Tibial artery (tissue), 4 donors: Measurements from ENCODE around the gene PTPRA.
A peak's percentile ranks its signal among the peaks of the same experiment; 100 is the strongest.
"Not testable (repeated sequence)": the region's sequence is repeated elsewhere in the genome, so short reads cannot be mapped to it uniquely, and the experiment has no call there.

Experiments used
- DNase-seq, 2 donors: peaks; one replicate each; pipeline ENCODE4 v3.0.0-alpha.2; 2019
- H3K27ac ChIP-seq, 2 donors: fragments of 200-600 bp; sonication (generic) in 1 of 2; 1 replicate in 1 of 2; 2 replicates in 1 of 2; pipeline ENCODE4 v1.5.1; 2018 to 2019; ENCODE audit warnings: mild to moderate bottlenecking in 1 of 2
- H3K27me3 ChIP-seq, 2 donors: fragments of 200-600 bp; sonication (generic) in 1 of 2; one replicate each; pipeline versions ENCODE4 v1.5.1 to v1.6.0; 2016 to 2019
- H3K36me3 ChIP-seq, 3 donors: fragments of 200-600 bp; sonication (generic) in 2 of 3; one replicate each; pipeline ENCODE4 v1.5.1; 2016 to 2019; ENCODE audit warnings: mild to moderate bottlenecking in 2 of 3
- H3K4me1 ChIP-seq, 4 donors: fragments of 200-600 bp; sonication (generic) in 2 of 4; 1 replicate in 3 of 4; 2 replicates in 1 of 4; pipeline ENCODE4 v1.5.1; 2016 to 2019
- H3K4me3 ChIP-seq, 2 donors: fragments of 200-600 bp; sonication (generic) in 1 of 2; 1 replicate in 1 of 2; 2 replicates in 1 of 2; pipeline ENCODE4 v1.5.1; 2018 to 2019; ENCODE audit warnings: mild to moderate bottlenecking in 2 of 2
- H3K9me3 ChIP-seq, 3 donors: fragments of 200-600 bp; sonication (generic) in 1 of 3; one replicate each; pipeline ENCODE4 v1.5.1; 2016 to 2019
- CTCF ChIP-seq, 2 experiments: fragments of 200-600 bp in 1 of 2; fragments of 450-650 bp in 1 of 2; IDR thresholded peaks; one replicate each; pipeline ENCODE4 v1.5.1; 2017 to 2019; ENCODE audit warnings: antibody characterized with exemption in 2 of 2, mild to moderate bottlenecking in 1 of 2, moderate library complexity in 1 of 2
- intact Hi-C: fragments of 100-400 bp; cut with DNase I; formaldehyde crosslinking; loops from one replicate; pipeline ENCODE4 v1.15.0; 2023; ENCODE audit warnings: low total_unique reads

Gene PTPRA

GRCh38 chr20:3046677-3047462, 173.6 kb downstream of the PTPRA start:
- Histone ChIP-seq H3K27me3 (no peaks in the 10 kb centered on the region), H3K27ac (peak overlapping the region; percentile 88 to 93), H3K36me3 (peaks cover 15 to 35% (median 26%) of the 10 kb centered on the region in 3 donors), H3K4me1 (peaks cover 0 to 42% (median 27%) of the 10 kb centered on the region in 4 donors), H3K9me3 (no peaks in the 10 kb centered on the region), H3K4me3 (peak overlapping the region; percentile 74 to 77)
- no peak for DNase-seq
- TF ChIP-seq CTCF (IDR thresholded peaks at IDR 0.05), result no peak
- intact Hi-C loops, result no loop called here

- intact Hi-C loops, result no loop called here
- no peak for DNase-seq
- no peak for TF ChIP-seq CTCF (IDR thresholded peaks at IDR 0.05)
- no peak overlapping the region for H3K4me3 ChIP-seq
- no peak overlapping the region for H3K27ac ChIP-seq
- peaks cover 0 to 34% (median 20%) of the 10 kb centered on the region in 4 donors for H3K4me1 ChIP-seq
- no peaks in the 10 kb centered on the region for H3K9me3 ChIP-seq
- H3K36me3 ChIP-seq, result peaks cover 15 to 35% (median 26%) of the 10 kb centered on the region in 3 donors
- no peaks in the 10 kb centered on the region for H3K27me3 ChIP-seq
Measured at GRCh38 chr20:3047486-3048419, 174.5 kb downstream of the PTPRA start.

- Histone ChIP-seq H3K4me1 (peaks cover 0 to 16% (median 13%) of the 10 kb centered on the region in 4 donors), H3K9me3 (no peaks in the 10 kb centered on the region), H3K27ac (no peak overlapping the region), H3K36me3 (peaks cover 15 to 35% (median 26%) of the 10 kb centered on the region in 3 donors), H3K4me3 (no peak overlapping the region), H3K27me3 (no peaks in the 10 kb centered on the region)
- DNase-seq, result no peak
- intact Hi-C loops, result no loop called here
- no peak for TF ChIP-seq CTCF (IDR thresholded peaks at IDR 0.05)
Measured at GRCh38 chr20:3051385-3052019, 178.2 kb downstream of the PTPRA start.

- Histone ChIP-seq H3K4me3 (no peak overlapping the region), H3K4me1 (no peaks in the 10 kb centered on the region), H3K36me3 (no peaks in the 10 kb centered on the region), H3K27me3 (no peaks in the 10 kb centered on the region), H3K9me3 (no peaks in the 10 kb centered on the region), H3K27ac (no peak overlapping the region)
- intact Hi-C loops, result loop anchor here (5.0 kb wide), 1 partner anchor 53 kb away; no protein-coding TSS in a partner anchor
- DNase-seq, result no peak
- no peak for TF ChIP-seq CTCF (IDR thresholded peaks at IDR 0.05)
Measured at GRCh38 chr20:3059489-3059888, 186.2 kb downstream of the PTPRA start.

GRCh38 chr20:3064119-3064518, 190.8 kb downstream of the PTPRA start:
- H3K27me3 ChIP-seq, intact Hi-C loops, DNase-seq, H3K4me3 ChIP-seq, H3K4me1 ChIP-seq, H3K36me3 ChIP-seq, H3K9me3 ChIP-seq, H3K27ac ChIP-seq: not testable (repeated sequence)
